HG03354 (cell line): ENCODE results near the gene ABHD13.

Experiments used
- ATAC-seq: cut with Tn5 transposase; IDR thresholded peaks from one replicate; pipeline ENCODE4 v1.9.1; 2021; ENCODE audit warnings: mild to moderate bottlenecking; ENCODE audit not compliant: unreplicated experiment, poor library complexity, severe bottlenecking

ABHD13 gene

DNA sequence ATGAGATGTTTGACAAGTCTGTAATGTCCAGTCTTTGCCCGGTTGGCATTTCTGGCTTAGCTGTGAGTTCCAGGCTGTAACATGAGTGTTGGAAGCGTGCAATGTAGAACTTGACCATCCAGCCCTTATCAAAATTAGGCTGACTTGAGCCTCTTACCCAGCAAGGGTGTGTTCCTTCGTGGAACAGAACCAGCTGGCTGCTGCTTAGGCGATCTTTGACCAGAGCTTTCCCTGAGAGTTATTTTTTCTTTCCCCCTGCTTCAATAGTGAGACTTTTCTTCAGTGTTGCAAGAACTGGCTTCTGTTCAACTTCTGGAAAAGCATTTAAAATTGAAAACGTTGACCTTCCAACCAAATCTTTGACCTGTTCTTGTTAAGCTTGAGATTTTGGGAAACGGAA lies 57.9 kb downstream of the ABHD13 start:
- ATAC-seq = no peak

DNA sequence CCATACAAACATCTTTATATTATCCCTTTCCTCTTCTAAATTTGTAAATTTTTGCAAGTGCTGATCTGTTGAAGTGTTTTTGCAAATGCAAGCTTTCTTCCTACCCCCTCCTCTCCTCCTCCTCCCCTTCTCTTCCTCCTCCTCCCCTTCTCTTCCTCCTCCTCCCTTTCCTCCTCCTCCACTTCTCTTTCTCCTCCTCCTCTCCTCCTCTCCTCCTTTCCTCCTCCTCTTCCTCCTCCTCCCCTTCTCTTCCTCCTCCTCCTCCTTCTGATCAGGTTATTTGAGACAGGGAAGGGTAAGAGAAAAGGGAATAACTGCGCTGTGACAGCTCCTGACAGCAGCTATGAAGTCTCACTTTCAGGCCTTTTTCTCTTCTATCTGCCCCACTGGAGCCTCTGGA lies 60.3 kb downstream of the ABHD13 start:
- ATAC-seq = no peak

DNA sequence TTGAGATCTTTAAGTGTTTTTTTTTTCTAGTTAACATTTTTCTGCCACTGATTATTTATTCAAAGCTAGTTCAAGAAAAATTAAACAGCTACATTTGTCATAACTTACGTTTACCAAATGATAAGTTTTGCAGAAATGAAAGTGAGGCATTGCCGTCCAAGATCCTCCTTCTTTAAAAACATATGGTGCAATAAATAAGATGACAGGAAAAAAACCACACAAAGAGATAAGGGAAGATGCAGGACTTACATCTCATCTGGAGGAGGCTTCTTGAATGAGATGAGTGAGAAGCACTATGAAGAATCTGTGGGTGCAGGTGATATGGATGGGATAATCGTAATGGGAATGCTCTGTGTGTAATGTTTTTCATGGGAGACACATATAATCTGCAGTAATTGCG lies 63.7 kb downstream of the ABHD13 start:
- ATAC-seq = no peak

DNA sequence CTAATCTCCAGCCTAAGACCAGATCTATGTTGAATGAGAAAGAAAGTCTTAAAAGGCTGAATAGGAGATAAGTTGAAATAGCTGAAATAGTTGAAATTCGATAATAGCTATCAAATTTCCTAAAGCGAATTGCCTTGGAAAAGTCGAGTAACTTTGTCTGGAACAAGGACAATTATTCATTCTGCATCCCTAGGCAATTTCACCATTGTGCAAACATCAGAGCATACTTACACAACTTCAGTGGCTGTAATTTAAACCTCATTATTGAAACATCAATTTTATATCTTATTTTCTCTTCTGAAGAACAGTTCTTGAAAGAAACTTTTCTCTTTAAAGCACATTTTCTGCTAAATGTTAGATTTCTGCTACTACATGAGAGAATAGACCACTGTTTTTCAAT lies 64.9 kb downstream of the ABHD13 start:
- ATAC-seq = no peak
